Chondrocyte (in vitro differentiated cells): ENCODE results near the gene SPRY2. TPM values are rescaled to one million over a fixed set of nuclear protein-coding genes. Genes with fewer than 3 reads are reported as not detected.
"Not testable (repeated sequence)": the region's sequence is repeated elsewhere in the genome, so short reads cannot be mapped to it uniquely, and the experiment has no call there.

ENCODE experiments used
- DNase-seq: peaks from one replicate; pipeline ENCODE4 v3.0.0; 2021; ENCODE audit warnings: mixed read lengths, low spot score
- H3K27ac Mint-ChIP-seq: one replicate; pipeline ENCODE4 v1.8.0; 2021; ENCODE audit warnings: mild to moderate bottlenecking, moderate library complexity, mixed read lengths; ENCODE audit not compliant: unreplicated experiment
- H3K27me3 Mint-ChIP-seq: 2 replicates; pipeline ENCODE4 v1.8.0; 2021; ENCODE audit warnings: low read depth, mixed read lengths
- H3K36me3 Mint-ChIP-seq: 2 replicates; pipeline ENCODE4 v1.8.0; 2021; ENCODE audit warnings: low read depth, mixed read lengths
- H3K4me1 Mint-ChIP-seq: 2 replicates; pipeline ENCODE4 v1.8.0; 2021; ENCODE audit warnings: low read depth, mild to moderate bottlenecking, mixed read lengths
- H3K4me3 Mint-ChIP-seq: one replicate; pipeline ENCODE4 v1.8.0; 2021; ENCODE audit warnings: mild to moderate bottlenecking, moderate library complexity, mixed read lengths; ENCODE audit not compliant: unreplicated experiment
- H3K9me3 Mint-ChIP-seq: 2 replicates; pipeline ENCODE4 v1.8.0; 2021; ENCODE audit warnings: low read depth, mixed read lengths
- total RNA-seq: library from RNA; stranded (reverse); gene quantifications from 3 replicates; pipeline ENCODE4 v1.2.1, GENCODE V29; 2021
- TF ChIP-seq, protein P1 (sequence below): fragments of 200-600 bp; sonication (generic); IDR thresholded peaks from 2 replicates; pipeline ENCODE4 v1.5.0; 2021; ENCODE audit warnings: antibody characterized with exemption, mild to moderate bottlenecking, moderate library complexity

The SPRY2 gene
- total RNA-seq, 1 donor from 2014 or later: 10.5 TPM

GRCh38 chr13:80361883-80362327 is 21.0 kb upstream of the SPRY2 start:
- TF ChIP-seq, protein P1, sequence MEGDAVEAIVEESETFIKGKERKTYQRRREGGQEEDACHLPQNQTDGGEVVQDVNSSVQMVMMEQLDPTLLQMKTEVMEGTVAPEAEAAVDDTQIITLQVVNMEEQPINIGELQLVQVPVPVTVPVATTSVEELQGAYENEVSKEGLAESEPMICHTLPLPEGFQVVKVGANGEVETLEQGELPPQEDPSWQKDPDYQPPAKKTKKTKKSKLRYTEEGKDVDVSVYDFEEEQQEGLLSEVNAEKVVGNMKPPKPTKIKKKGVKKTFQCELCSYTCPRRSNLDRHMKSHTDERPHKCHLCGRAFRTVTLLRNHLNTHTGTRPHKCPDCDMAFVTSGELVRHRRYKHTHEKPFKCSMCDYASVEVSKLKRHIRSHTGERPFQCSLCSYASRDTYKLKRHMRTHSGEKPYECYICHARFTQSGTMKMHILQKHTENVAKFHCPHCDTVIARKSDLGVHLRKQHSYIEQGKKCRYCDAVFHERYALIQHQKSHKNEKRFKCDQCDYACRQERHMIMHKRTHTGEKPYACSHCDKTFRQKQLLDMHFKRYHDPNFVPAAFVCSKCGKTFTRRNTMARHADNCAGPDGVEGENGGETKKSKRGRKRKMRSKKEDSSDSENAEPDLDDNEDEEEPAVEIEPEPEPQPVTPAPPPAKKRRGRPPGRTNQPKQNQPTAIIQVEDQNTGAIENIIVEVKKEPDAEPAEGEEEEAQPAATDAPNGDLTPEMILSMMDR: peak; percentile 45
- Mint-ChIP-seq H3K9me3 (peaks cover 3% of the 10 kb centered on the region), H3K27me3 (no peaks in the 10 kb centered on the region), H3K27ac (peak overlapping the region; percentile 42), H3K4me1 (peaks cover 33% of the 10 kb centered on the region), H3K4me3 (no peak overlapping the region), H3K36me3 (no peaks in the 10 kb centered on the region)
- DNase-seq: no peak

- Mint-ChIP-seq H3K36me3 (no peaks in the 10 kb centered on the region), H3K4me1 (peaks cover 33% of the 10 kb centered on the region), H3K9me3 (peaks cover 3% of the 10 kb centered on the region), H3K27ac (no peak overlapping the region), H3K4me3 (no peak overlapping the region), H3K27me3 (no peaks in the 10 kb centered on the region)
- TF ChIP-seq, protein P1: no peak
- DNase-seq: no peak
These were observed 20.4 kb upstream of the SPRY2 start for GRCh38 chr13:80361298-80361697.

GRCh38 chr13:80360453-80360800 is 19.5 kb upstream of the SPRY2 start:
- DNase-seq: no peak
- H3K27me3 Mint-ChIP-seq: no peaks in the 10 kb centered on the region
- TF ChIP-seq, protein P1: no peak
- no peak overlapping the region for H3K27ac Mint-ChIP-seq
- H3K4me3 Mint-ChIP-seq: no peak overlapping the region
- no peaks in the 10 kb centered on the region for H3K9me3 Mint-ChIP-seq
- no peaks in the 10 kb centered on the region for H3K36me3 Mint-ChIP-seq
- peaks cover 33% of the 10 kb centered on the region for H3K4me1 Mint-ChIP-seq

DNA sequence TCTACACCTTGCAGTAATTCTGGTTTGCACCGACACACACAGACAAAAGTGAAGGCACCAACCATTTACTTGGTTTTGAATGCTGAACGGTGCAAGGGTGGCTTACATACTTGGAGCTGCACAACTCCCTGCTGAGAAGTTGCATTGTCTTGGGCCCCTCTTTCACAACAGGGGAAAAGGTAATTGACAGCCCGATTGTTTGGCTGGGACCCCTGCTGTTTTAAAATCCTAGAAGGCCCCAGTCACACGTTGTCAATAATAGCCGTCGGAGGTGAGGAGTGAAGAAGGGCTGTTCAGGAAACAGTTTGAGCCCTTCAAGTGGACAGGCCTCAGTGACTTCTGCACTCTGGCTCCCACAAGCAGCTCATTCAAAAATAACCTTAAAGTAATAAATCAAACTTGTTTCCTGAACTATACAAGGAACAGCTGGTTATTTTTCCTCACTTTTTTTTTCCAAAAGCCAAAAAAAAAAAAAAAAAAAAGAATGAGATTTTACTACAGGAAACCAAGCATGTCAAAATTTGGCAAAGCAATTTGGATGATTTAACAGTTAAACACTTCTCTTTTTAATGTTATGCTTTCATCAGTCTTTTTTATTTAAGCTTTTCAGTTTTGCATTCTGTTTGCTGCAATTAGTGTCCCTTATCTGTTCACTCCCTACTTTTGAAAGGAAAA is 19.0 kb upstream of the SPRY2 start:
- Mint-ChIP-seq H3K9me3 (no peaks in the 10 kb centered on the region), H3K27ac (peak overlapping the region; percentile 8), H3K27me3 (no peaks in the 10 kb centered on the region), H3K4me3 (no peak overlapping the region), H3K36me3 (no peaks in the 10 kb centered on the region), H3K4me1 (peaks cover 33% of the 10 kb centered on the region)
- no peak for DNase-seq
- TF ChIP-seq, protein P1: no peak

DNA sequence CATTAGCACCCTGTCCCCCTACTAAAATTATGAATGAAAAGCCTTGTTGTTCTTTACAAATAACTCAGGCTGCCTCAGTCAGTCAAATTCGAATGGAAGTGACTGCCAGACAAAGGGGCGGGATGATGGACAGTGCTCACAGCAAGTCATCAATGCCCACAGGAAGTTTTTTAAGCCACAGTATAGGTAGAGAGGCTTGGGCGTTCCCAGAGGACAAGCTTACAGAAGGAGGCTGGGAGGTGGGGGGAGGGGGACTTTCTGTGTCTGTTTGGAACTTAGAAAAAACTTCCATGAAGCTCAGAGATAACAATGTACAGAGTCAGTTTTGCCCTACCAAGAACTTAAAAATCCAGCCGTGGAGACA is 18.5 kb upstream of the SPRY2 start:
- TF ChIP-seq, protein P1: no peak
- H3K4me1 Mint-ChIP-seq: peaks cover 33% of the 10 kb centered on the region

GRCh38 chr13:80355496-80356094 is 14.7 kb upstream of the SPRY2 start:
- peaks cover 40% of the 10 kb centered on the region for H3K4me1 Mint-ChIP-seq
- H3K4me3 Mint-ChIP-seq, H3K27ac Mint-ChIP-seq, H3K36me3 Mint-ChIP-seq, H3K27me3 Mint-ChIP-seq, H3K9me3 Mint-ChIP-seq, DNase-seq: not testable (repeated sequence)

More for the DNA sequence above, 18.5 kb upstream of the SPRY2 start:
- peak overlapping the region; percentile 33 for H3K27ac Mint-ChIP-seq
- no peaks in the 10 kb centered on the region for H3K9me3 Mint-ChIP-seq
- H3K36me3 Mint-ChIP-seq: no peaks in the 10 kb centered on the region
- no peak for DNase-seq
- H3K27me3 Mint-ChIP-seq: no peaks in the 10 kb centered on the region
- H3K4me3 Mint-ChIP-seq: no peak overlapping the region
